HG03432 (cell line): ENCODE results near the gene SLC25A10.
"Not testable (repeated sequence)": the region's sequence is repeated elsewhere in the genome, so short reads cannot be mapped to it uniquely, and the experiment has no call there.

Source experiments
- ATAC-seq: cut with Tn5 transposase; IDR thresholded peaks from one replicate; pipeline ENCODE4 v1.9.1; 2021; ENCODE audit warnings: mild to moderate bottlenecking, moderate library complexity; ENCODE audit not compliant: unreplicated experiment

The SLC25A10 gene

GRCh38 chr17:81719410-81720266 is 7.6 kb downstream of the SLC25A10 start:
- ATAC-seq, result no peak

GRCh38 chr17:81720267-81721071 is 8.4 kb downstream of the SLC25A10 start:
- no peak for ATAC-seq

GRCh38 chr17:81722184-81723120 is 10.4 kb downstream of the SLC25A10 start:
- no peak for ATAC-seq

- ATAC-seq, result no peak
These were observed 11.6 kb downstream of the SLC25A10 start for GRCh38 chr17:81723651-81724209.

- no peak for ATAC-seq
These were observed 13.4 kb downstream of the SLC25A10 start for GRCh38 chr17:81725439-81725838.

- no peak for ATAC-seq
These were observed 13.9 kb downstream of the SLC25A10 start for GRCh38 chr17:81726004-81726403.

GRCh38 chr17:81727324-81728031 is 15.4 kb downstream of the SLC25A10 start:
- ATAC-seq, result no peak

- ATAC-seq, result peak; percentile 46
These were observed 21.7 kb downstream of the SLC25A10 start for GRCh38 chr17:81733507-81734404.

GRCh38 chr17:81734405-81735263 is 22.6 kb downstream of the SLC25A10 start:
- ATAC-seq, result no peak

- ATAC-seq, result no peak
These were observed 23.4 kb downstream of the SLC25A10 start for GRCh38 chr17:81735264-81736102.

- ATAC-seq, result no peak
These were observed 26.1 kb downstream of the SLC25A10 start for GRCh38 chr17:81737947-81738800.

- ATAC-seq, result no peak
These were observed 26.8 kb downstream of the SLC25A10 start for GRCh38 chr17:81738801-81739393.

GRCh38 chr17:81739593-81739992 is 27.5 kb downstream of the SLC25A10 start:
- not testable (repeated sequence) for ATAC-seq

GRCh38 chr17:81740395-81740961 is 28.4 kb downstream of the SLC25A10 start:
- no peak for ATAC-seq

- ATAC-seq, result no peak
These were observed 29.0 kb downstream of the SLC25A10 start for GRCh38 chr17:81741049-81741593.
